Gastroesophageal sphincter (tissue), 4 donors: ENCODE measurements around the gene SMAD6. TPM values are rescaled to one million over a fixed set of nuclear protein-coding genes. Genes with fewer than 3 reads are reported as not detected.
"Not testable (repeated sequence)": the region's sequence is repeated elsewhere in the genome, so short reads cannot be mapped to it uniquely, and the experiment has no call there.

Experiments
- ATAC-seq: fragments of 150-250 bp; one replicate; pipeline ENCODE4 v1.9.1; 2016; ENCODE audit warnings: mild to moderate bottlenecking, moderate library complexity
- H3K27ac ChIP-seq, 4 donors: fragments of 200-600 bp; sonication (generic) in 3 of 4; 1 replicate in 3 of 4; 2 replicates in 1 of 4; pipeline ENCODE4 v1.5.1; 2016 to 2019
- H3K27me3 ChIP-seq: fragments of 200-600 bp; sonication (generic); one replicate; pipeline ENCODE4 v1.5.1; 2019
- H3K36me3 ChIP-seq, 2 donors: fragments of 200-600 bp; sonication (generic); one replicate each; pipeline ENCODE4 v1.5.1; 2019; ENCODE audit warnings: control low read depth in 1 of 2
- H3K4me1 ChIP-seq, 3 donors: fragments of 200-600 bp; sonication (generic); 1 replicate in 2 of 3; 2 replicates in 1 of 3; pipeline ENCODE4 v1.5.1; 2016 to 2019; ENCODE audit warnings: control low read depth in 2 of 3
- H3K4me3 ChIP-seq, 2 donors: fragments of 200-600 bp; sonication (generic); one replicate each; pipeline ENCODE4 v1.5.1; 2019; ENCODE audit warnings: mild to moderate bottlenecking in 1 of 2, moderate library complexity in 1 of 2
- H3K9me3 ChIP-seq, 3 donors: fragments of 200-600 bp; sonication (generic); one replicate each; pipeline ENCODE4 v1.5.1; 2017 to 2019; ENCODE audit warnings: control low read depth in 2 of 3
- EP300 ChIP-seq: sonication (generic); formaldehyde crosslinking; IDR thresholded peaks from one replicate; pipeline ENCODE4 v1.6.1; 2017; ENCODE audit warnings: antibody characterized with exemption, mild to moderate bottlenecking
- POLR2A ChIP-seq, 2 donors: fragments of 450-650 bp; IDR thresholded peaks; one replicate each; pipeline ENCODE4 v1.6.1; 2017; ENCODE audit warnings: antibody characterized with exemption in 2 of 2, mild to moderate bottlenecking in 2 of 2, moderate library complexity in 1 of 2
- POLR2AphosphoS5 ChIP-seq: sonication (generic); formaldehyde crosslinking; IDR thresholded peaks from one replicate; pipeline ENCODE4 v1.6.1; 2017; ENCODE audit warnings: antibody characterized with exemption
- WGBS, 2 donors: methylation state at CpG; one replicate each; pipeline ENCODE4 v1.1.5; 2018; ENCODE audit warnings: low coverage in 1 of 2; 5-methylcytosine and 5-hydroxymethylcytosine counted together
- total RNA-seq, 4 donors: library from RNA; depleted of rRNA; stranded (reverse); fragments of >200 nt; gene quantifications; one replicate each; pipeline ENCODE4 v1.1.0, GENCODE V29; 2016
- TF ChIP-seq, protein P1 (sequence below), 4 experiments: fragments of 200-600 bp in 2 of 4; fragments of 450-650 bp in 2 of 4; sonication (generic) in 1 of 4; IDR thresholded peaks; one replicate each; pipeline ENCODE4 v1.5.1; 2017 to 2019; ENCODE audit warnings: antibody characterized with exemption in 4 of 4, mild to moderate bottlenecking in 2 of 4, moderate library complexity in 2 of 4

The SMAD6 gene
- total RNA-seq, 4 donors from 2014 or later, result 9.9 to 11.2 (median 10.9) TPM

- no peak for TF ChIP-seq POLR2AphosphoS5
- TF ChIP-seq POLR2A (IDR thresholded peaks at IDR 0.05), result no peak
- TF ChIP-seq, protein P1, sequence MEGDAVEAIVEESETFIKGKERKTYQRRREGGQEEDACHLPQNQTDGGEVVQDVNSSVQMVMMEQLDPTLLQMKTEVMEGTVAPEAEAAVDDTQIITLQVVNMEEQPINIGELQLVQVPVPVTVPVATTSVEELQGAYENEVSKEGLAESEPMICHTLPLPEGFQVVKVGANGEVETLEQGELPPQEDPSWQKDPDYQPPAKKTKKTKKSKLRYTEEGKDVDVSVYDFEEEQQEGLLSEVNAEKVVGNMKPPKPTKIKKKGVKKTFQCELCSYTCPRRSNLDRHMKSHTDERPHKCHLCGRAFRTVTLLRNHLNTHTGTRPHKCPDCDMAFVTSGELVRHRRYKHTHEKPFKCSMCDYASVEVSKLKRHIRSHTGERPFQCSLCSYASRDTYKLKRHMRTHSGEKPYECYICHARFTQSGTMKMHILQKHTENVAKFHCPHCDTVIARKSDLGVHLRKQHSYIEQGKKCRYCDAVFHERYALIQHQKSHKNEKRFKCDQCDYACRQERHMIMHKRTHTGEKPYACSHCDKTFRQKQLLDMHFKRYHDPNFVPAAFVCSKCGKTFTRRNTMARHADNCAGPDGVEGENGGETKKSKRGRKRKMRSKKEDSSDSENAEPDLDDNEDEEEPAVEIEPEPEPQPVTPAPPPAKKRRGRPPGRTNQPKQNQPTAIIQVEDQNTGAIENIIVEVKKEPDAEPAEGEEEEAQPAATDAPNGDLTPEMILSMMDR (IDR thresholded peaks at IDR 0.05), result no peak
- no peak for TF ChIP-seq EP300
- peaks cover 0 to 12% (median 0%) of the 10 kb centered on the region in 3 donors for H3K9me3 ChIP-seq
- WGBS, 2 donors, result 63 to 100% methylated on average over 1 to 3 of the region's 7 CpGs
- H3K36me3 ChIP-seq, result no peaks in the 10 kb centered on the region
- H3K4me1 ChIP-seq, result peaks cover 0 to 24% (median 3%) of the 10 kb centered on the region in 3 donors
- H3K27ac ChIP-seq, result no peak overlapping the region
- no peaks in the 10 kb centered on the region for H3K27me3 ChIP-seq
- H3K4me3 ChIP-seq, result no peak overlapping the region
- ATAC-seq, result no peak
Observed at GRCh38 chr15:66755298-66756068, 53.4 kb downstream of the SMAD6 start.

DNA sequence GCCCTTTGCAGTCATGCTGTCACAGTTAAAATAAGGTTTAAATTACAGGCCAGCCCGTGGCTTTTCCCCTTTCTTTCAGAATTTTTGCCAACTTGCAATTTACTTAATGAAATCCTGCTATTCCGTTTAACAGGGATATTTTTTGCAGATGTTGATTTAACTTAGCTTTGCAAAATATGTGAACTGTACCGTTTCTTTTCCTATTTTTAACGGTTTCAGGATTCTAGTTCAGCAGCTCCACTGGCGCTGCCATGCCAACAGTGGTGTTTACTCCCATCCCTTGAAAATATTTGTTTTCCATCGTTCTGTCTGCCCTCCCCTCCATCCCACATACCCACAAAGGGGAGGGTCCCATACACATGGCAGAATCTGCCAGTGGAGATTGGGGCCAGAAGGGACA, 54.3 kb downstream of the SMAD6 start:
- ATAC-seq, result no peak
- H3K4me1 ChIP-seq, result peaks cover 0 to 25% (median 7%) of the 10 kb centered on the region in 3 donors
- no peak overlapping the region for H3K27ac ChIP-seq

GRCh38 chr15:66757030-66757429, 55.0 kb downstream of the SMAD6 start:
- no peak for ATAC-seq
- H3K27me3 ChIP-seq, result no peaks in the 10 kb centered on the region
- TF ChIP-seq EP300, result no peak
- no peak for TF ChIP-seq POLR2A (IDR thresholded peaks at IDR 0.05)
- TF ChIP-seq, protein P1 (IDR thresholded peaks at IDR 0.05), result no peak
- no peak for TF ChIP-seq POLR2AphosphoS5
- peaks cover 0 to 12% (median 0%) of the 10 kb centered on the region in 3 donors for H3K9me3 ChIP-seq
- H3K27ac ChIP-seq, result no peak overlapping the region
- H3K36me3 ChIP-seq, result no peaks in the 10 kb centered on the region
- H3K4me1 ChIP-seq, result peaks cover 0 to 25% (median 11%) of the 10 kb centered on the region in 3 donors
- H3K4me3 ChIP-seq, result no peak overlapping the region
- WGBS, 2 donors, result 90% methylated on average over 2 of the region's 12 CpGs; no CpG with 5 or more reads in 1 of the 2 donors

More for the DNA sequence above, 54.3 kb downstream of the SMAD6 start:
- no peak for TF ChIP-seq EP300
- TF ChIP-seq, protein P1 (IDR thresholded peaks at IDR 0.05), result no peak
- no peak for TF ChIP-seq POLR2AphosphoS5
- no peak for TF ChIP-seq POLR2A (IDR thresholded peaks at IDR 0.05)
- Histone ChIP-seq H3K4me3 (no peak overlapping the region), H3K27me3 (no peaks in the 10 kb centered on the region), H3K9me3 (peaks cover 0 to 12% (median 0%) of the 10 kb centered on the region in 3 donors), H3K36me3 (no peaks in the 10 kb centered on the region)
- WGBS, 2 donors, result 48 to 61% methylated on average over 5 to 6 of the region's 6 CpGs

DNA sequence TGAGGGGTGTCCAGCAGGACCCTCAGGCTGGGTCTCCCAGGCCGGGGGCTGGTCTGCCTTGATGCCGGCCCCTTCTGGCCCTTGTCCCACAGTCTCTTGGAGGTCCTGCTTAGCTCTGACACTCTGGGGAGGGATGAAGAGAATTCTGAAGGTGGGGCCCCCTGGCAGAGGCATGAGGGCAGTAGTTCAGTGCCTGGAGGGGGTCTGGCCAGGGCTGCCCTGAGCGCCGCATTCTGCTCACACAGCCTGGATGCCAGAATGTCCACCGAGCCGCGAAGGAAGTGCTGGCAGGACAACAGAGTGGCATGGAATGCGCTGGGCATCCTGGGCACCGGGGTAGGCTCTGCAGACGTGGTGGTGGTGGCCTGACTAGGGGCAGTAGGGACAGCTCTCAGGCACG, 55.5 kb downstream of the SMAD6 start:
- WGBS, 2 donors, result no CpG with 5 or more reads among the region's 11 CpGs
- no peak for ATAC-seq
- Histone ChIP-seq H3K4me1 (peaks cover 0 to 28% (median 16%) of the 10 kb centered on the region in 3 donors), H3K9me3 (peaks cover 0 to 12% (median 0%) of the 10 kb centered on the region in 3 donors), H3K36me3 (no peaks in the 10 kb centered on the region), H3K27ac (no peak overlapping the region), H3K4me3 (no peak overlapping the region), H3K27me3 (no peaks in the 10 kb centered on the region)
- TF ChIP-seq POLR2AphosphoS5 (no peak), POLR2A (IDR thresholded peaks at IDR 0.05) (no peak), EP300 (no peak)
- TF ChIP-seq, protein P1 (IDR thresholded peaks at IDR 0.05), result no peak

- not testable (repeated sequence) for H3K36me3 ChIP-seq, H3K4me3 ChIP-seq, H3K27me3 ChIP-seq, ATAC-seq, H3K27ac ChIP-seq
- WGBS, 2 donors, result 85 to 98% methylated on average over 6 of the region's 6 CpGs
- Histone ChIP-seq H3K9me3 (peaks cover 0 to 12% (median 0%) of the 10 kb centered on the region in 3 donors), H3K4me1 (peaks cover 0 to 34% (median 23%) of the 10 kb centered on the region in 3 donors)
Observed at GRCh38 chr15:66758217-66758616, 56.2 kb downstream of the SMAD6 start.
